ENCODE data around the gene RELL2.
"Not testable (repeated sequence)": the region's sequence is repeated elsewhere in the genome, so short reads cannot be mapped to it uniquely, and the experiment has no call there.

RELL2 gene

GRCh38 chr5:141636413-141637122 is at the start of gene RELL2, which contains the start of gene HDAC3:
Gene RELL2, plus strand, starts transcription at chr5:141636997. Its CDS starts 1,229 bp downstream, at chr5:141638226.
Gene HDAC3, minus strand, starts transcription at chr5:141636849. Its CDS starts 59 bp downstream, at chr5:141636790.
- peak within 1 kb of the TSS; percentile 95 for H3K4me3 ChIP-seq (ENCODE audit: low read depth, low read length)
- DNase-seq (ENCODE audit: low read depth): peak; percentile 63

DNA sequence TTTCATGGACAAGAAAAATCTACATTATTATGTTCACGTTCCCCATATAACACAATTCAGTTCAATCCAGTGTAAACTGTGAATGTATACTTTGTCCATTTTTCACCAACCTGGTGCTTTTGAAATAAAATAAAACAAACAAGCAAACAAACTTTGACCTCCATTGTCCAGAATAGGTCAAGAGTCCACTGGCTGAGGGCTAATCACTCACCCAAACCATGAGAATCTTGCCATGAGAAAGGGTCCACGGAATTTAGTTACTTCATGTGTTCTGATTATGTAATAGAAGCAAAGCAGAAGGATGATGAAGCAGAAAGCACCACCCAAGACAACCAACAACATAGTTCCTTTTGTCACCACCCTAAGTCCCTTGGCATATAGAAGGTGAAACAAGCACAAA is 46.7 kb upstream of the RELL2 start:
- no peak for DNase-seq (ENCODE audit: low read depth)
- no peak overlapping the region for H3K4me3 ChIP-seq (ENCODE audit: low read depth, low read length)

DNA sequence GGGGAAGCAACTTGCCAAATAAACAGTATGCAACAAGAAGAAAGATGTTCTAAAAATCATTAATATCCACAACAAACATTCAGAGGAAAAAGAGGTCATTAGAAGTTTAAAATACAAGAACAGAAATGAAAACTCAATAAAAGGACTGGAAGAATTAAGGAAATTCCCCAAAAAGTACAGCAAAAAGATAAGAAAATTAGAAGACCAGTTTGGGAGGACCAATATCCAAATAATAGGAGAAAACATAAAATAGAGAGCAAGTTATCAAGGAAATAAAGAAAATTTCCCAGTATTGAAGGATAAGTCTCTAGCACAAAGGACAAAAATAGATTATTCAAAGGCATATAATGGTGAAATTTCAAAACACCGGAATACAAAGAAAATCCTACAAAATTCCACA is 39.9 kb upstream of the RELL2 start:
- no peak overlapping the region for H3K4me3 ChIP-seq (ENCODE audit: low read depth, low read length)
- no peak for DNase-seq (ENCODE audit: low read depth)

DNA sequence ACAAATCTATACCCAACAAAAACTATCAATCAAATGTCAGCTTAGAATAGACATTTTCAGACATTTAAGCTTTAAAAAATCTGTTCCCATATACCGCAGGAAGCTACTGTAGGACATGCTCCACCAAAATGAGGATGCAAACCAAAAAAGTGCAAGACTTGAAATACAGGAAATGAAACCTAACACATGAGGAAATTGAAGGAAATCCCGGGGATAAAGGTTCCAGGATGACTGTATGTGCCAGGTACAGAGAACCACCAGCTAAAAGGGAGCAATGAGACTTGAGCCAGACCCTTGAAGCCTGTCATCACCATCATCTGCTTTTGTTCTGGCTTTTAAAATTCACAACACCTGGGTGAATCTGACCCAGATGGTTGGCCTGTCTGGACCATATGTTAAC is 39.4 kb upstream of the RELL2 start:
- DNase-seq (ENCODE audit: low read depth): no peak
- H3K4me3 ChIP-seq (ENCODE audit: low read depth, low read length): no peak overlapping the region

GRCh38 chr5:141597814-141598213 is 39.0 kb upstream of the RELL2 start:
- DNase-seq (ENCODE audit: low read depth): no peak
- H3K4me3 ChIP-seq (ENCODE audit: low read depth, low read length): no peak overlapping the region

DNA sequence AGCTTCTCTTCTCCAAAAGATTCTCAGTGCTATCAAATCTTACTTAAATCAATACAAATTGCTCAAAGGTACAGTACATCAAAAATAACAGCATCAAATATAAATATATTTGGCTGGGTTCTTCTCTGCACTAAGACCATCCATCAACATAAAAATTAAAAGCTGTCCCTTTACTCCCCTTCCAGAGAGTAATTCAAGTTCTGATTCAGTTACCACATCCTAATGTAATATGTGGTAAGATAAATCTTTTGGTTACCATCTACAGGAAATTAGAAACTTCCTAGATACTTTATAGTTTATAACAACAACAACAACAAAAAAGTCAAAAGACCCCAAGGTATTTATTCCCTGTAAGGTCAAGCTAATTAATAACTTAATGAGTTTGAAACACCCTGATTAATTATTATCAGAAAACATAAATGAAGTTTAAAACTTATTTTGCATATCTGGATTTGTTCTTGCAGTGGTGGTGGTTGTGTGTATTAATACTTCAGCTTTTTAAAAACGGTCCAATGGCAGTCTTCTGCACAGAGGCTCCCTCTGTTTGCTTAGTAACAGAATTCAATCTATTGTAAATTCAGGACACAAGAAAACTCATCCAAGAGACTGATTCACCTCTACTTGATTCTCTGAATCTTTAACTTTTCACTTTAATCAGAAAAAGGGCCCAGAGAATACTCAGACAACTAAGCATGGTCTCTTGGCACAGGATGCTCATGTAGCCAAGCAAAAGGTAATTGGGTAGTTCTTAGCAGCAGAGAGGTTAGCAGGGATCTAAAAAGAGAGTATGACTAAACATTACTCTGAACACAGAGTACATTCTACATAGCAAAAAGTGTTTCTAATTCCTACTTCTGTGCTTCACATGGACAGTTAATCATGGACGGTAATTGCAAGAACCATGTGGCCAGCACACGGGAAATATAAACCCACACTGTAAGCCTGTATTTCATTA is 38.1 kb upstream of the RELL2 start:
- no peak overlapping the region for H3K4me3 ChIP-seq (ENCODE audit: low read depth, low read length)
- no peak for DNase-seq (ENCODE audit: low read depth)

DNA sequence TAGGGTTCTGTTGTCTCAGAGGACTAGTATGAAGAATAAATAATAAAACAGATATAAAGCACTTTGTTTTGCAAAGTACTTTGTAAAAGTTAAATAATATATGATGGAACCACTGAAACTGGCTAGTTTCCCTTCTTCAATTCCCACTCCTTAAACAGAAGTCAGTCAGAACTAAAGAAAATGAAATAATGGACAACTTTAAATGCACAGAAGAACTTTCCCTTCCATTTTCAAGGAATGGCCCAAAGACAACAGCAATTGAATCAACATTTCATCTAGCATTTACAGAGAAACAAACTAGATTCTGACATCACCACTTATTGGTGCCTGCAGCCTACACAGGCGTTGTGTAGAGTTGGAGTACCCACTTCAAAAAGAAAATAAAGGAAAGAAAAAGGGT is 34.2 kb upstream of the RELL2 start:
- H3K4me3 ChIP-seq (ENCODE audit: low read depth, low read length): no peak overlapping the region
- DNase-seq (ENCODE audit: low read depth): no peak

DNA sequence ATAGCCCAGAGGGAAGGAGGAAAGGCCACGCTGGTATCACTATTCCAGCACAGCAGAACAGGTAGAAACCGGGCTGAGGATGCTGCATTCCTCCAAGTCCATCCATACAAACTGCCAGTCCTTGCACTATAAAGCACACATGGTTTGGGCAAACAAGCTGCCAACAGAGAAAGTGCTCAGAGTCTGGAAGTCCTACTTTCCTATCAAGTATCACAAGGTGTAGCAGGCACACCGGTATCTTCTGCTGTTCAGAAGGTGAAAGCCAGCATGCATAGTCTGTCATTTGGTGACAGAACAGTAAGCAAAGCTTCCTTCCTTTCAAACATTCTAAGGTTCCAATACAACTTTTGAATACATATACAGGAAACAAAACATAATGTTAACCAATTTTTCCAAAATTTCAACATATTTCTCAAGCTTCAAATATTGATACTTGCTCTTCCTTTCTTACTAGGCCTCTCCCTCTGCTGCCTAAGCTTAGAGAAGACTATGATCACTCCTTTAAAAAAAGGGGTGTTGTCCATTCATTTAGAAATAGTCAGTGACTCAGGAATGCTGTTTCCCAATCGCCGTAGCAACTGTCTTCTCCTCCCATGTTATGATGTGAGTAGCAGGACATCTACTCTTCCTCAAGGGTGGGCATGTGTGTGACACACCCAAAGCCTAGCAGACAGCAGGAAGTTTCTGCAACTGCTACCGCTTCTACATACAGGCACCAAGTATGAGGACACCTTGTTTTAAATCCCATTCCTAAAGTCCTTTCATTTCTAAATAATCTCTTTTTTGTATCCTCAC is 32.7 kb upstream of the RELL2 start:
- DNase-seq (ENCODE audit: low read depth): peak; percentile 83
- H3K4me3 ChIP-seq (ENCODE audit: low read depth, low read length): no peak overlapping the region

- no peak overlapping the region for H3K4me3 ChIP-seq (ENCODE audit: low read depth, low read length)
- no peak for DNase-seq (ENCODE audit: low read depth)
Measured at GRCh38 chr5:141605523-141606277, 31.1 kb upstream of the RELL2 start.

DNA sequence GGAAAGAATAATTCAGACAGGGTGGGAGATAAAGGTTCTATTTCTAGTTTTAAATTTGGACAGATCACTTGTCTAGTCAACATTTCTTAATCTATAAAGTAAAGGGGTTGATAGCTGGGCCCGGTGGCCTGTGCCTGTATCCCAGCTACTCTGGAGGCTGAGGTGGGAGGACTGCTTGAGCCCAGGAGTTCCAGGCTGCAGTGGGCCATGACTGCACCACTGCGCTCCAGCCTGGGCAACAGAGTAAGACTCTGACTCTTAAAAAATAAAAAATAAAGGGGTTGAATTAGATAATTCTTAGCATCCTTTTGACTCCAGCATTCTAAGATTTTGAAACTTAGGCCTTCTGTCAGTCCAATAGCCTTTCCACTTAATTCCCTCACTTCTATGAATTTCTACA is 28.8 kb upstream of the RELL2 start:
- DNase-seq (ENCODE audit: low read depth): no peak
- no peak overlapping the region for H3K4me3 ChIP-seq (ENCODE audit: low read depth, low read length)

DNA sequence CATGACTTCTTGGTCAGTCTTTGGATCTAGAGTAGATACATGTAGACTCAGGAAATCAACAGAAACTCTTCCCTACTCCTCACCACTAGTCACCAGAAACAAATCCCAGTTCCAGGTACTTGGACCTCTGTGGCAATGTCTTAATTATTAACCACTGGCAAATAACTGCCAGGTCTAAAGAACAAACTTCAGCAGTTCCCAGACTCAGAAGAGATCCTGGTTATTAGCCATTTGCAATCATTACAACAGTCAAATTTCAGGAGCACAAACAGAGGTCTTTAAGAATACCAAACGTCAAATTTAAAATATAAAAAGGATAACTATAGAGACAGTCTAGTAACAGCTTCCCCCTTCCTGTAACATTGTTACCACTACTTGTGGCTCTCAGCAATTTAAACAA is 28.2 kb upstream of the RELL2 start:
- no peak overlapping the region for H3K4me3 ChIP-seq (ENCODE audit: low read depth, low read length)
- no peak for DNase-seq (ENCODE audit: low read depth)

DNA sequence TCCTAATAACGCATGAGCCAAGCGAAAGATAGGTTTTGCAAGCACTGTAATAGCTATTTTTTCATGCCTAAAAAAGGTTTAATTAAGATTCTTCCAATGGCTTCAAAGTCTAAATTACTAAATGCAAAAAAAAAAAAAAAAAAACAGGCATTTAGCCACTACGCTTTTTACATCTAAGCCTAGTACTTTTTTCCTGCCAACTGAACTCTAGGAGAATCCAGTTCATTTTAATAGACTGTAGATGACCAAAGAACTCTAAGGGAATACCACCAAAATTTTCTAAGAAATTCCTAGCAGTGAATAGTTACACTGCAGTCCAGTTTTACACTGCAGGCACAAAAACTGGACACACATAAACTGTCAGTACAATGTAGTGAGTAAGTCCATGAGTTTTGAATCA is 27.8 kb upstream of the RELL2 start:
- H3K4me3 ChIP-seq (ENCODE audit: low read depth, low read length): no peak overlapping the region
- DNase-seq (ENCODE audit: low read depth): no peak

- not testable (repeated sequence) for H3K4me3 ChIP-seq (ENCODE audit: low read depth, low read length); DNase-seq (ENCODE audit: low read depth)
Measured at GRCh38 chr5:141609921-141610320, 26.9 kb upstream of the RELL2 start.

DNA sequence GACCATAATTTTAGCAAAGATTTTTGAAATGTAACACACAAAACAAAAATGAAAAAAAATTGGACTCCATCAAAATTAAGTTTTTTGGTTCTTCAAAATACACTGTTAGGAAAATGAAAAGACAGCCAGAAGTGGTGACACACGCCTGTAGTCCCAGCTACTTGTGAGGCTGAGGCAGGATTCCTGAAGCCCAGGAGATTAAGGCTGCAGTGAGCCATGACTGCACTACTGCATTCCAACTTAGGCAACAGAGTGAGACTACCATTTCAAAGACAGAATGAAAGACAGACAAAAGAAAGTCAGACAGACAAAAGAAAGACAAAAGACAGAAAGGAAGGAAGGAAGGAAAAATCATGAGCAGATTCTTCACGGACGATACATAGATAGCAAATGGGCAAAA is 25.5 kb upstream of the RELL2 start:
- DNase-seq (ENCODE audit: low read depth): no peak
- no peak overlapping the region for H3K4me3 ChIP-seq (ENCODE audit: low read depth, low read length)

DNA sequence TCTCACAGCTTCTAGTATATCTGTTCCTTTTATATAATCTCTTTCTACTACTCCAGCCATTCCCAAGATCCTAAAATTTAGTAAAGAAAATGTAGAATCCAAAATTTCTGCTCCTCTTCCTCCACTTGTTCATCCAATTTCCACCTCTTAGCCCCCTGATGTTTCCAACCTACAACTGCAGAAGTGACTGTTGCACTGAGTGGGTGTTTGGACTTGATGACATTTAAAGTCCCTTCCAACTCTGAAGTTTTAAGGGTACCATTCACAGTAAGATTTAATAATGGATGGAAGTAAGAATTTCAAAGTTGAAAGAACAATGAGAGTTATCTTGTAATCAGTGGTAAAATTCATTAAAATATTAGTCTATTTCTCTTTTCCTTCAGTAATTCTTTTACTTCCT is 23.5 kb upstream of the RELL2 start:
- no peak overlapping the region for H3K4me3 ChIP-seq (ENCODE audit: low read depth, low read length)
- no peak for DNase-seq (ENCODE audit: low read depth)

GRCh38 chr5:141615991-141616720 is 20.6 kb upstream of the RELL2 start:
- H3K4me3 ChIP-seq (ENCODE audit: low read depth, low read length): no peak overlapping the region
- no peak for DNase-seq (ENCODE audit: low read depth)

GRCh38 chr5:141617128-141617527 is 19.7 kb upstream of the RELL2 start:
- no peak overlapping the region for H3K4me3 ChIP-seq (ENCODE audit: low read depth, low read length)
- no peak for DNase-seq (ENCODE audit: low read depth)

- H3K4me3 ChIP-seq (ENCODE audit: low read depth, low read length): peak overlapping the region; percentile 84
- DNase-seq (ENCODE audit: low read depth): no peak
Measured at GRCh38 chr5:141617682-141618029, 19.1 kb upstream of the RELL2 start.

Measured in skeletal muscle cell (primary cell).